ENCODE results near the gene PRKAR1B.

GRCh38 chr7:608361-608760 lies 118.7 kb downstream of the PRKAR1B start:
- no peak for TF ChIP-seq CTCF (conservative IDR thresholded peaks at IDR 0.05; ENCODE audit: low read length)
- TF ChIP-seq EZH2phosphoT487 (IDR thresholded peaks at IDR 0.05; ENCODE audit: borderline replicate concordance, low read depth, low read length): no peak
